ENCODE measurements around the gene CCNQ. TPM values are rescaled to one million over a fixed set of nuclear protein-coding genes. Genes with fewer than 3 reads are reported as not detected.
"Not testable (repeated sequence)": the region's sequence is repeated elsewhere in the genome, so short reads cannot be mapped to it uniquely, and the experiment has no call there.

The CCNQ gene
- polyA plus RNA-seq, 1 donor (not counting 4 experiments of a cell fraction or from before 2014, with no cell fraction given): 31.1 TPM

GRCh38 chrX:153608376-153608775 lies 9.4 kb upstream of the CCNQ start:
- Histone ChIP-seq H3K4me3 (ENCODE audit: control insufficient read depth in 2 of 3, extremely low read depth in 1 of 3, insufficient read depth in 2 of 3, low read depth in 1 of 3, low read length in 3 of 3) (no peak overlapping the region), H4K20me1 (ENCODE audit: control insufficient read depth, extremely low read depth, insufficient read depth, low read length) (no peaks in the 10 kb centered on the region), H3K9me1 (ENCODE audit: control insufficient read depth, extremely low read depth, insufficient read depth, low read length) (no peaks in the 10 kb centered on the region), H3K9me3 (ENCODE audit: control insufficient read depth, low read depth, low read length) (no peaks in the 10 kb centered on the region), H3K27ac (ENCODE audit: control insufficient read depth, insufficient read depth, low read length) (no peak overlapping the region), H3K36me3 (ENCODE audit: control insufficient read depth in 2 of 2, extremely low read depth in 1 of 2, insufficient read depth in 2 of 2, low read length in 2 of 2) (no peaks in the 10 kb centered on the region), H3K79me2 (ENCODE audit: control insufficient read depth, insufficient read depth, low read length) (no peaks in the 10 kb centered on the region), H3K4me1 (ENCODE audit: control insufficient read depth, extremely low read depth, insufficient read depth, low read length) (no peaks in the 10 kb centered on the region), H3K9ac (ENCODE audit: control insufficient read depth, extremely low read depth, insufficient read depth, low read length) (no peak overlapping the region), H3K27me3 (ENCODE audit: control insufficient read depth, extremely low read depth, insufficient read depth, low read length) (no peaks in the 10 kb centered on the region), H2AFZ (ENCODE audit: control insufficient read depth, low read length) (no peak overlapping the region), H3K4me2 (ENCODE audit: control insufficient read depth, extremely low read depth, insufficient read depth, low read depth, low read length) (no peak overlapping the region)
- no peak for FAIRE-seq
- TF ChIP-seq EZH2 (IDR thresholded peaks at IDR 0.05; ENCODE audit: low read length) (no peak), CTCF (optimal IDR thresholded peaks at IDR 0.05 in 1 of 3, IDR thresholded peaks at IDR 0.05 in 1 of 3, conservative IDR thresholded peaks at IDR 0.05 in 1 of 3; ENCODE audit: extremely low read depth in 1 of 3, insufficient read depth in 2 of 3, low read length in 3 of 3) (no peak)
- dilution Hi-C loops (cut with MboI; ENCODE audit: extremely low pct_ligation_motif_present, low sequenced_read_pairs): no loop called here
- no peak for DNase-seq (ENCODE audit: low read depth, low spot score)

- no peak for TF ChIP-seq CTCF (optimal IDR thresholded peaks at IDR 0.05 in 1 of 3, IDR thresholded peaks at IDR 0.05 in 1 of 3, conservative IDR thresholded peaks at IDR 0.05 in 1 of 3; ENCODE audit: extremely low read depth in 1 of 3, insufficient read depth in 2 of 3, low read length in 3 of 3)
- TF ChIP-seq EZH2 (IDR thresholded peaks at IDR 0.05; ENCODE audit: low read length): no peak
- Histone ChIP-seq H3K27ac (ENCODE audit: control insufficient read depth, insufficient read depth, low read length) (no peak overlapping the region), H3K4me2 (ENCODE audit: control insufficient read depth, extremely low read depth, insufficient read depth, low read depth, low read length) (no peak overlapping the region), H3K79me2 (ENCODE audit: control insufficient read depth, insufficient read depth, low read length) (no peaks in the 10 kb centered on the region), H3K36me3 (ENCODE audit: control insufficient read depth in 2 of 2, extremely low read depth in 1 of 2, insufficient read depth in 2 of 2, low read length in 2 of 2) (no peaks in the 10 kb centered on the region), H3K9ac (ENCODE audit: control insufficient read depth, extremely low read depth, insufficient read depth, low read length) (no peak overlapping the region), H3K9me1 (ENCODE audit: control insufficient read depth, extremely low read depth, insufficient read depth, low read length) (no peaks in the 10 kb centered on the region), H3K27me3 (ENCODE audit: control insufficient read depth, extremely low read depth, insufficient read depth, low read length) (no peaks in the 10 kb centered on the region), H3K4me3 (ENCODE audit: control insufficient read depth in 2 of 3, extremely low read depth in 1 of 3, insufficient read depth in 2 of 3, low read depth in 1 of 3, low read length in 3 of 3) (no peak overlapping the region), H4K20me1 (ENCODE audit: control insufficient read depth, extremely low read depth, insufficient read depth, low read length) (no peaks in the 10 kb centered on the region), H3K4me1 (ENCODE audit: control insufficient read depth, extremely low read depth, insufficient read depth, low read length) (no peaks in the 10 kb centered on the region), H3K9me3 (ENCODE audit: control insufficient read depth, low read depth, low read length) (no peaks in the 10 kb centered on the region), H2AFZ (ENCODE audit: control insufficient read depth, low read length) (no peak overlapping the region)
- DNase-seq (ENCODE audit: low read depth, low spot score) (no peak), FAIRE-seq (no peak)
- dilution Hi-C loops (cut with MboI; ENCODE audit: extremely low pct_ligation_motif_present, low sequenced_read_pairs): no loop called here
These were observed 7.6 kb upstream of the CCNQ start for GRCh38 chrX:153606503-153606902.

GRCh38 chrX:153604666-153605380 lies 5.9 kb upstream of the CCNQ start:
- DNase-seq (ENCODE audit: low read depth, low spot score); H3K79me2 ChIP-seq (ENCODE audit: control insufficient read depth, insufficient read depth, low read length); FAIRE-seq; H3K27me3 ChIP-seq (ENCODE audit: control insufficient read depth, extremely low read depth, insufficient read depth, low read length); H2AFZ ChIP-seq (ENCODE audit: control insufficient read depth, low read length); H3K4me2 ChIP-seq (ENCODE audit: control insufficient read depth, extremely low read depth, insufficient read depth, low read depth, low read length); H3K9ac ChIP-seq (ENCODE audit: control insufficient read depth, extremely low read depth, insufficient read depth, low read length); H4K20me1 ChIP-seq (ENCODE audit: control insufficient read depth, extremely low read depth, insufficient read depth, low read length); H3K9me1 ChIP-seq (ENCODE audit: control insufficient read depth, extremely low read depth, insufficient read depth, low read length); H3K27ac ChIP-seq (ENCODE audit: control insufficient read depth, insufficient read depth, low read length); dilution Hi-C loops (cut with MboI; ENCODE audit: extremely low pct_ligation_motif_present, low sequenced_read_pairs); H3K4me3 ChIP-seq (ENCODE audit: control insufficient read depth in 2 of 3, extremely low read depth in 1 of 3, insufficient read depth in 2 of 3, low read depth in 1 of 3, low read length in 3 of 3); H3K9me3 ChIP-seq (ENCODE audit: control insufficient read depth, low read depth, low read length); H3K36me3 ChIP-seq (ENCODE audit: control insufficient read depth in 2 of 2, extremely low read depth in 1 of 2, insufficient read depth in 2 of 2, low read length in 2 of 2): not testable (repeated sequence)
- H3K4me1 ChIP-seq (ENCODE audit: control insufficient read depth, extremely low read depth, insufficient read depth, low read length): peaks cover 12% of the 10 kb centered on the region
